HPDE6-E6E7 (cell line): ENCODE measurements around the gene REXO1.

Source experiments
- DNase-seq: peaks from one replicate; pipeline ENCODE4 v3.0.0; 2011; ENCODE audit warnings: missing footprints; ENCODE audit errors: extremely low spot score

The REXO1 gene

GRCh38 chr19:1849886-1850398 is 1.7 kb upstream of the REXO1 start:
- DNase-seq, result no peak

- no peak for DNase-seq
These were observed 820 bp upstream of the REXO1 start for GRCh38 chr19:1849132-1849474.

GRCh38 chr19:1847684-1848398 is 442 bp downstream of the REXO1 start:
- no peak for DNase-seq

- no peak for DNase-seq
These were observed 967 bp downstream of the REXO1 start for GRCh38 chr19:1847348-1847683.

DNA sequence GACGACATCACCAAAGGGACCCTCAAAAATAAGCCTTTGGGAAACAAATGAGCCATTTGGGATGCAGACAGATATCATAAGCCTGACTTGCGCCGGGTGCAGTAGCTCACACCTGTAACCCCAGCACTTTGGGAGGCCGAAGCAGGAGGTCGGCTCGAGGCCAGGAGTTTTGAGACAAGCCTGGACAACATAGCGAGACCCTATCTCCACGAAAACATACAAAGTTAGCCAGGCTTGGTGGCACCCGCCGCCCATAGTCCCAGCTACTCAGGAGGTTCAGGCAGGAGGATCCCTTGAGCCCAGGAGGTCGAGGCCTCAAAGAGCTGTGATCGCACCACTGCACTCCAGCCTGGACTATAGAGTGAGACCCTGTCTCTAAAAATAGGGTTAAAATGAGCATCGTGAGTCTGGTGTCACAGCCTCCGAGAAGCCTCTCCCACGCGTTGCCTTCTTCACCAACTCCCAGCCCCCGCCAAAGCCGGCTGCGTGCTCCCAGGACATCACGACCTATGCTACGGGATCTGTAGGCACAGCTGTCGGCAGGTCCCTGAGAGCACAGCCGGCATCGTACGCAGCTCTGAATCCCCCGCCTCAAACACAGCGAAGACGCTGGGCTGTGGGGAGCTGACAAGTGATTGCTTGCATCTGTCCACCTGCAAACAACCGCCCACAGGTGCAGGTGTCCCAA is 1.6 kb downstream of the REXO1 start:
- no peak for DNase-seq

DNA sequence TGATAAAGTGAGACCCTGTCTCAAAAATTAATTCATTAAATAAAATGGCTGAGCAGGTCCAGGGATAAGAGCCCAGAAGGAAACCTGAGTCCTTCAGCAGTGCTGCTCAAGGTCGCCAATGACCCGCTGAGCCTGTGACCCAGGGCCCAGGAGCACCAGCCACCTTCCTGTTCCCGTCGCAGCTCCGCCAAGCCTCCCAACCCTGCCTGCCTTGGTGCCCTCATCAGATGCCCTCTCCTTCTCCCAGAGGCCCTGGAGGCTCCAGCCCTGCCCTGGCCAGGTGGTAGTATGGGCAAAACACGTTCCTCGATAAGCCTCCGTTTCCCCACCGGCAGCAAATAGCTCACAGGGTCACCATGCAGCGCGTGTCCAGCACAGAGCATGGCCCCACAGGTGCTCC is 2.6 kb downstream of the REXO1 start:
- DNase-seq, result no peak

DNA sequence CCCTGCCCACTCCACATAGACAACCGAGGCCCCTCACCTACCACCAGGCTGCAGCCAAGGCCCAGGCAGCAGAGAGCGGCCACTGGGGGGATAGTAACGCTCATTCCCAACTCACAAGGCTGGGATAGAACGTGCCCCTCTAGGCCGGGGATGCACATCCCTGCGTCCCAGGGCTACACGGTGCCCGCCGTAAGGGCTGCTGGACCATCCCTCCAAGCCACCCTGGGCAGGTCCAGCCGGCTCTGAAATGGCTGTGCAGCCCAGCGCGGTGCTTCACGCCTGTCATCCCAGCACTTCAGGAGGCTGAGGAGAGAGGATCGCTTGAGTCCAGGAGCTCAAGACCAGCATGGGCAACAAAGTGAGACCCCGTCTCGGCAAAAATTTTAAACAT is 3.2 kb downstream of the REXO1 start:
- no peak for DNase-seq

- no peak for DNase-seq
These were observed 3.7 kb downstream of the REXO1 start for GRCh38 chr19:1844513-1845124.

DNA sequence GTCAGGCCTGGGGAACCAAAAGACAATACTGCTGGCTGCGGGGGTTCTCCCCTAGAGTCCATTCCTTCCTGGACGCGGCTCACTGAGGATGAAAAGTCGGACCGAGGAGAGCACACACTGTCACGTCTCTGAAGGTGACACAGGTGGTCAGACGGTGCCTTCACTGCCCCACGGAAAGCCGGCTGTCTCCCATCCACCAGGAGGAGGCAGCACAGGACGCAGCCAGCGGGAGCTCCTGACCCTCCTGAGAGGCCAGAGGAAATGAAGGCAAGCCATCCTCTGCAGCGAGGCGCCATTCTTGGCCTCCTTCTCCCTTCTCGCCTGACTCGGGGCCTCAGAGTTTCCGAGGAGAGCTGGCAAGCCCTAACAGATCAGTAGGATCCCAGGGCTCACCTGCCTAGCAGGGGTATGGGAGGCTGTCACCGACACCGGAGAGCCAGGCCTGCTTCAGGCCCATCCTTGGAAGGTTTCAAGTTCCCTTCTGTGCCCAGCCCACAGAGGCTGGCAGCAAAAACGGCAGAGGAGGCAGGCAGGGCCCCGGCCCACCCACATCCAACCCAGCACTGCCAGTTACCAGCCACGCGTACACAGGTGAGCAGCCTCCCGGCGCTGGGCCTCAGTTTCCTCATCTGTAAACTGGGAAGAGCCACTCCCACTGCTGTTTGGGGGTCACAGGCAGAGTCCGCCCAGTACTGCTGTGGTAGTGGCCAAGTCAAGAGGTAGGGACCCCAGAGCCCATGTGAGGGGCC is 4.5 kb downstream of the REXO1 start:
- DNase-seq, result no peak

DNA sequence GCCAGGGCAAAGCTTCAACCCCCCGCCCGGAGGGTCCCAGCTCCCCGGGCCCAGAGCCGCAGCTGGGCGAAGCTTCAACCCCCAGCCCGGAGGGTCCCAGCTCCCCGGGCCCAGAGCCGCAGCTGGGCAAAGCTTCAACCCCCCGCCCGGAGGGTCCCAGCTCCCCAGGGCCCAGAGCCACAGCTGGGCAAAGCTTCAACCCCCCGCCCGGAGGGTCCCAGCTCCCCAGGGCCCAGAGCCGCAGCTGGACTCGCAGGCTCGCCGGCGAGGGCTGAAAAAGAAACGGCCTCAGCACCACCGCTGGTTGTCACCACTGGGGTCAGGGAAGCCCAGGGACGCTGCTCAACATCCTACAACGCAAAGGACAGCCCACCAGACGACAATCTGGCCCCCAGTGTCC is 5.2 kb downstream of the REXO1 start:
- DNase-seq, result no peak

DNA sequence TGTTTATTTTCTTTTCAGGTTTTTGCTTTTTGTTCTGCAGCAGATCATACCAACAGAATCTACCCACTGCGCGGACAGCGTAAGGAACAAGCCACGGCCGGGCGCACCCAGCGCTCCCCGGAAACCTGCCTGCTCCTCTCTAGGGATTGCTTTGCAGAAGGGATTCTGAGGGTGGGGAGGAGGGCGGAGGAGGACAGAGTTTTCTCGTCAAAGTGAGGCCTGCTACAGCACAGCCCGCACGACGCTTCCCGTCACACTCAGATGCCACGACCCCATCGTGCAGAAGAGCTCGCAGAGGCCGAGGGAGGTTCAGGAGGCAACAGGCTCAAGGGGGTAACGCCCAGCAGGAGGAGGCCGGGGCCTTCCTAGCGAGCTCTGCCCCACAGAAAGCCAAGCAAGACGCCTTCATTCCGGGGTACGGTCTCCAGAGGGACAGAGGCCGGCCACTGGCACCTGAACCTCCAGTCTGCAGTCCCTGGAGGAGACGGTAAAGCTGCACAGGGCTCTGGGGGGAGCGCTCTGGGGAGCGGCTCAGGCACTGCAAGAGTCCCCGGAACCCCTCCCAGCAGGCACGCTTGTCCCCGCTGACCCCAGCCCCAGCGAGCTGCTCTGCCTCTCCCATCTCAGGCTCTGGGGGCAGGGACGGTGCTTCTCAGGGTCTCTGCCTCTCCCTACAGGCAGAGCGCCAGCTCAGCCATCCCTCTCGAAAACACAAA is 6.9 kb downstream of the REXO1 start:
- DNase-seq, result no peak

DNA sequence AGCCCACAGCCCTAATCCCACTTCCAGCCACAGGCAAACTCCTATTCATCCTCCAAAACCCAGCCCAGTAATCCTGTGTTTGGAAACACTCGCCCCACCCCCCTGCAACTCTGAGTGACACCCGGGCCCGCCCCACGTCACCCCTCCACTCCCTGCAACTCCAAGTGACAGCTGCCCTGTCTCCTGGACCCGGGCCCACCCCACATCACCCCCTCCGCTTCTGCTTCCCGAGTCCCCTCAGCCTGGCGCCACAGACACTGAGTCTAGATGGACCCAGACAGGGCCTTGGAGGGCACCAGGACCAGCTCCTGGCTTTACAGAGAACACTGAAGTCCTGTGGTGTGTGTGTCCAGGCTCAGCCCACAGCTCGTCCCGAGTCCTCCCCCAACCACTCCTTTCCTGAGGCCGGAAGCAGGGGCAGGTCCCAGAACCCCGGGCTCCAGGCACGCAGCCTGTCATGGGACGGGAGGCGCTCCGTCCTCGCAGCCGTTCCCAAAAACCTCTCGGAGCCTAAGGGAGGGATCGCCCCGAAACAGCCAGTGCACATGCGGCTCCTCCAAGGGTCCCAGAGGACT is 7.7 kb downstream of the REXO1 start:
- no peak for DNase-seq

DNA sequence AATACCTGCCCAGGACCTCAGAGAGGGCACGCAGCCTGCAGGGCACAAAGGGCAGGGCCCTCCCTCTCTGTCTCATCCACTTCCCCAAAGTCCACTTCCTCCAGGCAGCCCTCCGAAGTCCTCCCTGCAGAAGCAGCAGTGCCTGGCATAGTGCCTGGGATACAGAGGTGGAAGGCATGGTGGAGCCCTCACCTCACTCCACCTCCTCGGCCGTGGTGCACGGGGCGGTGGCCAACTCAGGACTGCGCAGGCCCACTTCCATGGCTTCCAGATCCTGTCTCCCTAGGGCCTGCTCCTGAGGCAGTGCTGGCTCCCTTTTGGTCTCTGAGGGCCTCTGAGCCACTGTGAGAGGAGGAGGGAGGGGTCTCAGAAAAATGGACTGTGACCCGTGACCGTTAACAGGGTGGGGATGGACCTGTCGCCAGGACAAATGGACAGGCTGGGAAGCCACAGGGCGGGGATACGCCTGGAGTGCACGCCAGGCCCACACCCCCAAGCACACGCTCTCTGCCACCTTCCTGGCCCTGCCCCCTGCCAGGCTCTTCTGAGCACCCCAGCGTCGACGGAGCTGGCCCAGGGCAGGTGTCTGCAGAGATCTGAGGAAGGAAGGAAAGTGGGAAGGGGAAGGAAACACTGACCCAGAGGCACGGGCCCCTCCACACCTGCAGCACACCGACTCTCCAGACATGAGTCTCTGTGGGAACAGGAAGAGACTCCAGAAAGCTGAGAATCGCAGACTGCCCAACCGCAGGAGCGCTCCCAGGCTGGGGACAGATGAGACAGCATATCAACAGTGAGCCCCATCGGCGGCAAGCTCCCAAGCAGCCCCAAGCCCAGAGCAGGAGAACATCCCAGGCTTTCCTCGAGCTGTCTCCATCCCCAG is 8.4 kb downstream of the REXO1 start:
- DNase-seq, result no peak

DNA sequence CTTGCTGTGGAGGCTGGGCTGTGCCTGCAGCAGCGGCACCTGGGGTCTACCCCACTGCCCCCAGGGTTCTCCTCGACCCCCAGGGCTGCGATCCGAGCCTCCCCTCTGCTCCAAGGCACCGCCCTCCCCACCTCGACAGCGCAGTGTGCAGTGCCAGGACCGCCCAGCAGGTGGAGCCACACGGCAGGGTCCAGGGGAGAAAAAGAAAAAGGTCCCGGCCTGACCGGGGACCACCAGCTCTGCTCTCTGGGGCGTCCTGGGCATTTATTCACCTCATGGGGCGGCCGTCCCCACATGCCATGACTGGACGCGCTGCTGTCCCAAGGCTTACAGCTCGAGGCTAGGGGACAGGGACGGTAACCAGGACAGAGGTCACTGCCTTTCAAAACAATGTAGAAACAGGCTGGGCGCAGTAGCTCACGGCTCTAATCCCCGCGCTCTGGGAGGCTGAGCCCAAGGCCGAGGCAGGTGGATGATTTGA is 10.6 kb downstream of the REXO1 start:
- no peak for DNase-seq

DNA sequence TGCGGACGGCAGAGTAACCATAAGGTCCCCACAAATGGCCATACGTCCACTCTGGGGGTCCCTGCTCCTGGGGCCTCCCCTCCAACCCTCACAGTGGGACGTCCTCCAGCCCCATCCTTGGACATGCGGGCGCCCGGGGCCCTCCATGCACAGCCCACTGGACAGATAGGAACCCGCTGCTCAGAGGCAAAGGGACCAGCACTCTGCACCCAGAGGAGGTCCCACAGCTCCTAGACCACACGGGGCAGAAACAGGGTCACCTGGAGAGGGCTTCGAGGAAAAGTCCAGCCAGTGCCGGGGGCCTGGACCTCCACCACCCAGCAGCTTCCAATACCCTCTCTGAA is 11.1 kb downstream of the REXO1 start:
- no peak for DNase-seq

GRCh38 chr19:1836458-1837221 is 11.6 kb downstream of the REXO1 start:
- DNase-seq, result no peak

- no peak for DNase-seq
These were observed 14.7 kb downstream of the REXO1 start for GRCh38 chr19:1833540-1833939.

DNA sequence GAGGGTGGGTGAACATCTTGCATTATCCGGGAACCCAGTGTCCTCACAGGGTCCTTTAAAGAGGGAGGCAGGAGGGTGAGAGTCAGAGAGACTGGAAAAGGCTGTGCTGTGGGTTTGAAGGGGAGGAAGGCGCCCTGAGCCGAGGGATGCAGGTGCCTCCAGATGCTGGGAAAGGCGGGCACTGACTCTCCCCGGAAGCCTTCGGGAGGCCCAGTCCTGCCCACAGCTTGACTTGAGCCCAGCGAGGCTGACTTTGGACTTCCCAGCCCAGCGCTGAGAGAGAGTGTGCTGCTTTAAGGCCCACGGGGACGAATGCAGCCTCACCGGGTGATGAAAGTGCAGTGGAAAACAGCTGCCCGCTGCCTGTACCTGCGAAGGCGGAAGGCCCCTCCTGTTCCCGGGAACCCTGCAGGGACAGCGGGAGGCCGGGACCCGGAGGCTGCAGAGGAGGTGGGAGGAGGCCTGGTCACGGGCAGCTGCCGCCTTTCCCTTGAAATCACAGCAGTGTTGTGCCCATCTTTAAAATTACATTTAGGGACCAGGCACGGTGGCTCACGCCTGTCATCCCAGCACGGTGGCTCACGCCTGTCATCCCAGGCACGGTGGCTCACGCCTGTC is 16.1 kb downstream of the REXO1 start:
- no peak for DNase-seq

- no peak for DNase-seq
These were observed 17.3 kb downstream of the REXO1 start for GRCh38 chr19:1830978-1831377.
